ENCODE measurements around the gene MRTFA. TPM values are rescaled to one million over a fixed set of nuclear protein-coding genes. Genes with fewer than 3 reads are reported as not detected.
A peak's percentile ranks its signal among the peaks of the same experiment; 100 is the strongest.

The MRTFA gene
- total RNA-seq, 1 experiment from 2014 or later, result 44.7 TPM

- BruUV-seq (replicated peaks), result no TSS peak
- H3K4me1 ChIP-seq (replicated peaks; ENCODE audit: insufficient read depth), result peaks cover 13% of the 10 kb centered on the region
- POLR2A ChIA-PET (ENCODE audit: unreplicated experiment), result interaction anchor here (0.6 kb wide), 1 partner anchor 70 kb away, joined by 3 read pairs; no protein-coding TSS in a partner anchor
- H3K27me3 ChIP-seq (ENCODE audit: insufficient read depth, low read depth), result no peaks in the 10 kb centered on the region
- H3K79me2 ChIP-seq (ENCODE audit: low read depth), result no peaks in the 10 kb centered on the region
- H3F3A ChIP-seq (ENCODE audit: insufficient read depth, low read depth), result peaks cover 29% of the 10 kb centered on the region; the same call in 1 of the 2 replicates
- TF ChIP-seq EZH2 (IDR thresholded peaks at IDR 0.05; ENCODE audit: low read depth), result no peak
- TF ChIP-seq, protein P1, sequence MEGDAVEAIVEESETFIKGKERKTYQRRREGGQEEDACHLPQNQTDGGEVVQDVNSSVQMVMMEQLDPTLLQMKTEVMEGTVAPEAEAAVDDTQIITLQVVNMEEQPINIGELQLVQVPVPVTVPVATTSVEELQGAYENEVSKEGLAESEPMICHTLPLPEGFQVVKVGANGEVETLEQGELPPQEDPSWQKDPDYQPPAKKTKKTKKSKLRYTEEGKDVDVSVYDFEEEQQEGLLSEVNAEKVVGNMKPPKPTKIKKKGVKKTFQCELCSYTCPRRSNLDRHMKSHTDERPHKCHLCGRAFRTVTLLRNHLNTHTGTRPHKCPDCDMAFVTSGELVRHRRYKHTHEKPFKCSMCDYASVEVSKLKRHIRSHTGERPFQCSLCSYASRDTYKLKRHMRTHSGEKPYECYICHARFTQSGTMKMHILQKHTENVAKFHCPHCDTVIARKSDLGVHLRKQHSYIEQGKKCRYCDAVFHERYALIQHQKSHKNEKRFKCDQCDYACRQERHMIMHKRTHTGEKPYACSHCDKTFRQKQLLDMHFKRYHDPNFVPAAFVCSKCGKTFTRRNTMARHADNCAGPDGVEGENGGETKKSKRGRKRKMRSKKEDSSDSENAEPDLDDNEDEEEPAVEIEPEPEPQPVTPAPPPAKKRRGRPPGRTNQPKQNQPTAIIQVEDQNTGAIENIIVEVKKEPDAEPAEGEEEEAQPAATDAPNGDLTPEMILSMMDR (conservative IDR thresholded peaks at IDR 0.05), result no peak
- no peaks in the 10 kb centered on the region for H3K9me2 ChIP-seq (ENCODE audit: insufficient read depth)
- H3K9me3 ChIP-seq (ENCODE audit: insufficient read depth, low read depth), result no peaks in the 10 kb centered on the region
- H4K20me1 ChIP-seq (ENCODE audit: insufficient read depth), result peaks cover 6% of the 10 kb centered on the region; the same call in 1 of the 2 replicates
- H3K27ac ChIP-seq, result 0 out of 2 replicates have a peak overlapping the region, but pooled peaks have one; percentile 0
- peaks cover 15% of the 10 kb centered on the region; the same call in 1 of the 2 replicates for H3K36me3 ChIP-seq (ENCODE audit: low read depth)
- H3K4me2 ChIP-seq, result no peak overlapping the region
- no peak for DNase-seq
- no peak overlapping the region for H2AFZ ChIP-seq
- CTCF ChIA-PET, result no interaction called here
- intact Hi-C loops (cut with micrococcal nuclease; ENCODE audit: unreplicated experiment), result no loop called here
- H3K4me3 ChIP-seq, result no peak overlapping the region
These were observed 224.1 kb downstream of the MRTFA start for GRCh38 chr22:40412441-40412840.

DNA sequence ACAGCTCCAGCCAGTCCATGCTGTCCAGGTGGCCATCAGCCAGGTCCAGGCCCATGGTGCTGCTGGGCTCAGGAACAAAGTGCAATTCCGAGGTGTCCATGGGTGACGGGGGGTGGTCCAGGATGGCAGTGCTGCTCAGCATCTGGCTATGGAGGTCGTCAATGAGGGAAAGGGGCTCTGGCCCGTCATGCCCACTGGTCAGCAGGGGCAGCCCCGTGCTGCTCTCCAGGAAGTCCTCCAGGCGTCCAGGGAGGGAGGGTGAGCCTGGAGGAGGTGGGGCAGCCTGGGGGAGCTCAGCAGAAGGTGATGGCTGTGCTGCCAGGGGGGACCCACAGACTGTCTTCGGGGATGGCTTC lies 225.0 kb downstream of the MRTFA start:
- POLR2A ChIA-PET (ENCODE audit: unreplicated experiment), result interaction anchor here (2.2 kb wide), 1 partner anchor 15 kb away, joined by 17 read pairs; no protein-coding TSS in a partner anchor
- no peak overlapping the region for H3K27ac ChIP-seq
- H3K9me3 ChIP-seq (ENCODE audit: insufficient read depth, low read depth), result no peaks in the 10 kb centered on the region
- H3K4me3 ChIP-seq, result no peak overlapping the region
- H3F3A ChIP-seq (ENCODE audit: insufficient read depth, low read depth), result peaks cover 29% of the 10 kb centered on the region; the same call in 1 of the 2 replicates
- peaks cover 6% of the 10 kb centered on the region; the same call in 1 of the 2 replicates for H4K20me1 ChIP-seq (ENCODE audit: insufficient read depth)
- TF ChIP-seq, protein P1 (conservative IDR thresholded peaks at IDR 0.05), result no peak
- TF ChIP-seq EZH2 (IDR thresholded peaks at IDR 0.05; ENCODE audit: low read depth), result no peak
- no peaks in the 10 kb centered on the region for H3K27me3 ChIP-seq (ENCODE audit: insufficient read depth, low read depth)
- no peaks in the 10 kb centered on the region for H3K9me2 ChIP-seq (ENCODE audit: insufficient read depth)
- BruUV-seq (replicated peaks), result no TSS peak
- H3K4me1 ChIP-seq (replicated peaks; ENCODE audit: insufficient read depth), result peaks cover 13% of the 10 kb centered on the region
- intact Hi-C loops (cut with micrococcal nuclease; ENCODE audit: unreplicated experiment), result no loop called here
- H3K79me2 ChIP-seq (ENCODE audit: low read depth), result no peaks in the 10 kb centered on the region
- no peak for DNase-seq
- H2AFZ ChIP-seq, result no peak overlapping the region
- H3K4me2 ChIP-seq, result no peak overlapping the region
- H3K36me3 ChIP-seq (ENCODE audit: low read depth), result peaks cover 20% of the 10 kb centered on the region; the same call in 1 of the 2 replicates
- CTCF ChIA-PET, result no interaction called here

DNA sequence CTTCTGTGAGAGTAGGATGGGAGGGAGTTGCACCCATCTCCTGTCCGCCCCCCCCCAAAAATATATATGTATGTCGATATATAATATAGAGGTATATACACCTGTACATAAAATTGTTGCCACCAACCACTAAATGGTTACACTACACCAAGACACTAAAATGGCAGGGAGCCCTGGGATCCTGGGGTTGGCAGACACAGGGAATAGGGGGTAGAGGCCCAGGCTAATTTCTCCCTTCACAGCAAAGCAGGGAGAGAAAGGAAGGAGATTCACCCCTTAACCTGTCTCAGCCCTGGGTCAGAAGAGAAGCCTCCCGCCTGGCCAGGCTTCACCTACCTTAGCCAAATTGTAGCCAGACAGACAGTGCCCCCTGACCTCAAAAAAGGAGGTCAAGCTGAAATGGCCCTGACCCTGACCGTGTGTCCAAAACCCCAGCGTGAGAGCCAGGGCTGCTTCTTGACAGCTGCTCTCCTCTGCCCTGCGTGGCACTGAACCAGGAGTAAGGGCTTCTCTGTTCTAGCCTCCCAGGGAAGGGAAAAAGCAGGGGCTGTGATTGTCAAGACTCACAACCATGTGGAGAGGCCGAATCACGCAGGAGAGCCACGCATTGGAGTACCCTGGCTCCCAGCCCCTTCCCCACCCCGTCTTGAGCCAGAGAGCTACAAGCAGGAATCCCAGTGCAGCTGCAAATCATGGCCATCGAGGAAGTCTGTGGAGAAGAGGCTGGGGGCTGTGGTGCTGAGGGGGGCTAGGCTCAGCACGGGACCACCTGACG lies 225.6 kb downstream of the MRTFA start:
- no peak for DNase-seq
- Histone ChIP-seq H3K27me3 (ENCODE audit: insufficient read depth, low read depth) (no peaks in the 10 kb centered on the region), H3F3A (ENCODE audit: insufficient read depth, low read depth) (peaks cover 29% of the 10 kb centered on the region; the same call in 1 of the 2 replicates), H3K9me3 (ENCODE audit: insufficient read depth, low read depth) (no peaks in the 10 kb centered on the region), H3K4me2 (no peak overlapping the region), H2AFZ (no peak overlapping the region), H4K20me1 (ENCODE audit: insufficient read depth) (peaks cover 6% of the 10 kb centered on the region; the same call in 1 of the 2 replicates), H3K27ac (peak overlapping the region; percentile 22; the same call in 1 of the 2 replicates), H3K4me3 (no peak overlapping the region), H3K4me1 (replicated peaks; ENCODE audit: insufficient read depth) (peaks cover 13% of the 10 kb centered on the region), H3K36me3 (ENCODE audit: low read depth) (peaks cover 20% of the 10 kb centered on the region; the same call in 1 of the 2 replicates), H3K79me2 (ENCODE audit: low read depth) (no peaks in the 10 kb centered on the region), H3K9me2 (ENCODE audit: insufficient read depth) (no peaks in the 10 kb centered on the region)
- POLR2A ChIA-PET (ENCODE audit: unreplicated experiment), result interaction anchor here (2.2 kb wide), 1 partner anchor 14 kb away, joined by 17 read pairs; no protein-coding TSS in a partner anchor
- intact Hi-C loops (cut with micrococcal nuclease; ENCODE audit: unreplicated experiment), result no loop called here
- no TSS peak for BruUV-seq (replicated peaks)
- CTCF ChIA-PET, result interaction anchor here (0.7 kb wide), 1 partner anchor 1227 kb away, joined by 3 read pairs; no protein-coding TSS in a partner anchor
- TF ChIP-seq, protein P1 (conservative IDR thresholded peaks at IDR 0.05), result no peak
- no peak for TF ChIP-seq EZH2 (IDR thresholded peaks at IDR 0.05; ENCODE audit: low read depth)

Measured in PC-9 (cell line).